ENCODE measurements around the gene RPAP3. TPM values are rescaled to one million over a fixed set of nuclear protein-coding genes. Genes with fewer than 3 reads are reported as not detected.
A peak's percentile ranks its signal among the peaks of the same experiment; 100 is the strongest.

Gene RPAP3
- total RNA-seq, 6 donors from 2014 or later = 6.5 to 28.0 (median 16.4) TPM

- Histone ChIP-seq H3K36me3 (peaks cover 0 to 55% (median 26%) of the 10 kb centered on the region in 4 donors), H3K27me3 (no peaks in the 10 kb centered on the region)
- ATAC-seq (ENCODE audit: low FRiP score in 2 of 2) = no peak
Observed at GRCh38 chr12:47748899-47749298, 43.1 kb upstream of the RPAP3 start.

GRCh38 chr12:47748507-47748828, 42.6 kb upstream of the RPAP3 start:
- Histone ChIP-seq H3K27ac (no peak overlapping the region), H3K27me3 (no peaks in the 10 kb centered on the region), H3K4me3 (no peak overlapping the region), H3K9me3 (no peaks in the 10 kb centered on the region), H3K36me3 (peaks cover 0 to 55% (median 26%) of the 10 kb centered on the region in 4 donors), H3K4me1 (peaks cover 12 to 18% (median 15%) of the 10 kb centered on the region in 4 donors)
- ATAC-seq (ENCODE audit: low FRiP score in 2 of 2) (no peak), DNase-seq (no peak)
- WGBS, 2 donors = 92 to 100% methylated on average over 1 of the region's 1 CpG
- TF ChIP-seq POLR2AphosphoS5 (IDR thresholded peaks at IDR 0.05) (no peak), EP300 (IDR thresholded peaks at IDR 0.05) (no peak), CTCF (IDR thresholded peaks at IDR 0.05) (no peak), POLR2A (IDR thresholded peaks at IDR 0.05) (no peak)

More at GRCh38 chr12:47748899-47749298, 43.1 kb upstream of the RPAP3 start:
- WGBS, 2 donors = 97% methylated on average over 3 of the region's 3 CpGs
- no peak for DNase-seq
- H3K9me3 ChIP-seq = no peaks in the 10 kb centered on the region
- no peak overlapping the region for H3K27ac ChIP-seq
- H3K4me3 ChIP-seq = no peak overlapping the region
- H3K4me1 ChIP-seq = peaks cover 16 to 23% (median 18%) of the 10 kb centered on the region in 4 donors
- no peak for TF ChIP-seq CTCF (IDR thresholded peaks at IDR 0.05)
- TF ChIP-seq POLR2A (IDR thresholded peaks at IDR 0.05) = no peak
- TF ChIP-seq POLR2AphosphoS5 (IDR thresholded peaks at IDR 0.05) = no peak
- no peak for TF ChIP-seq EP300 (IDR thresholded peaks at IDR 0.05)

GRCh38 chr12:47747596-47748506, 42.0 kb upstream of the RPAP3 start:
- no peaks in the 10 kb centered on the region for H3K27me3 ChIP-seq
- ATAC-seq (ENCODE audit: low FRiP score in 2 of 2) (no peak), DNase-seq (peak in 1 of 2 donors; percentile 64)
- H3K9me3 ChIP-seq = no peaks in the 10 kb centered on the region
- no peak overlapping the region for H3K27ac ChIP-seq
- H3K36me3 ChIP-seq = peaks cover 0 to 55% (median 26%) of the 10 kb centered on the region in 4 donors
- peaks cover 6 to 12% (median 9%) of the 10 kb centered on the region in 4 donors for H3K4me1 ChIP-seq
- no peak for TF ChIP-seq CTCF (IDR thresholded peaks at IDR 0.05)
- TF ChIP-seq POLR2AphosphoS5 (IDR thresholded peaks at IDR 0.05) = no peak
- no peak for TF ChIP-seq POLR2A (IDR thresholded peaks at IDR 0.05)
- no peak for TF ChIP-seq EP300 (IDR thresholded peaks at IDR 0.05)
- no peak overlapping the region for H3K4me3 ChIP-seq
- 85 to 89% methylated on average over 4 to 14 of the region's 14 CpGs for WGBS, 2 donors

GRCh38 chr12:47747126-47747525, 41.3 kb upstream of the RPAP3 start:
- peaks cover 1 to 5% (median 5%) of the 10 kb centered on the region in 4 donors for H3K4me1 ChIP-seq
- H3K36me3 ChIP-seq = peaks cover 0 to 55% (median 26%) of the 10 kb centered on the region in 4 donors
- no peaks in the 10 kb centered on the region for H3K27me3 ChIP-seq
- no peak overlapping the region for H3K4me3 ChIP-seq
- no peaks in the 10 kb centered on the region for H3K9me3 ChIP-seq
- 84 to 88% methylated on average over 4 of the region's 4 CpGs for WGBS, 2 donors
- TF ChIP-seq CTCF (IDR thresholded peaks at IDR 0.05) (no peak), POLR2AphosphoS5 (IDR thresholded peaks at IDR 0.05) (no peak), POLR2A (IDR thresholded peaks at IDR 0.05) (no peak), EP300 (IDR thresholded peaks at IDR 0.05) (no peak)
- DNase-seq (no peak), ATAC-seq (ENCODE audit: low FRiP score in 2 of 2) (no peak)
- H3K27ac ChIP-seq = no peak overlapping the region
